K562 (cell line): Measurements from ENCODE around the gene ADAM22. TPM values are rescaled to one million over a fixed set of nuclear protein-coding genes. Genes with fewer than 3 reads are reported as not detected.

Experiments used
- ATAC-seq: fragments of 200-7000 bp; cut with Tn5 transposase; 3 replicates; pipeline ENCODE4 v1.9.1; 2020; ENCODE audit warnings: moderate library complexity
- BruUV-seq: library from RNA; stranded (reverse); fragments of 400-500 nt; replicated peaks from 2 replicates; lab custom pipeline; 2021; lab: Mats Ljungman, UMichigan
- CTCF ChIA-PET: fragments of 300-600 bp; formaldehyde crosslinking; extraction: SDS; loops from one replicate; lab custom pipeline; 2021; ENCODE audit warnings: low intra/inter-chr PET ratio; lab: Yijun Ruan, JAX
- POLR2A ChIA-PET: fragments of 300-600, 350-650 bp; sonication (Branson Sonifier 250); formaldehyde crosslinking; extraction: SDS; loops from one replicate; lab custom pipeline; 2021; ENCODE audit warnings: antibody characterized with exemption, inconsistent platforms; lab: Yijun Ruan, JAX
- DNase-seq, 4 experiments: peaks; one replicate each; pipeline versions ENCODE4 v3.0.0 to v3.0.0-alpha.2; 2011 to 2018; ENCODE audit warnings: low spot score in 3 of 4, mixed read lengths in 3 of 4; ENCODE audit errors: extremely low read depth in 1 of 4
- FAIRE-seq: peaks from 2 replicates; lab custom pipeline; 2011; peaks lifted over from hg19 to GRCh38; lab: Jason Lieb, UNC
- H2AFZ ChIP-seq: 2 replicates; pipeline ENCODE4 v1.6.0; 2011; ENCODE audit warnings: low read depth, low read length, control low read depth, inconsistent platforms
- H3K27ac ChIP-seq: fragments of 200-600 bp; 3 replicates; pipeline ENCODE4 v1.8.0; 2011; ENCODE audit warnings: low read depth, mild to moderate bottlenecking, control low read depth, inconsistent platforms, low read length, moderate library complexity, mixed read lengths; ENCODE audit errors: extremely low read depth
- H3K27me3 ChIP-seq, 2 experiments: fragments of 300-600 bp in 1 of 2; 2 replicates in 1 of 2; 3 replicates in 1 of 2; pipeline versions ENCODE4 v1.6.0 to v1.8.0; 2011; ENCODE audit warnings: inconsistent platforms in 2 of 2, low read length in 2 of 2, mild to moderate bottlenecking in 1 of 2, mixed read lengths in 1 of 2, moderate library complexity in 1 of 2; ENCODE audit not compliant: control insufficient read depth in 2 of 2, insufficient read depth in 2 of 2
- H3K36me3 ChIP-seq: fragments of 300-600 bp; 3 replicates; pipeline ENCODE4 v1.8.0; 2011; ENCODE audit warnings: mild to moderate bottlenecking, low read length, inconsistent platforms; ENCODE audit not compliant: control insufficient read depth, insufficient read depth
- H3K4me1 ChIP-seq, 2 experiments: fragments of 200-600 bp in 1 of 2; replicated peaks in 1 of 2; 2 replicates in 1 of 2; 3 replicates in 1 of 2; pipeline versions ENCODE4 v1.5.1 to v1.8.0; 2011; ENCODE audit warnings: inconsistent platforms in 2 of 2, low read length in 2 of 2, mild to moderate bottlenecking in 1 of 2, mixed read lengths in 1 of 2, moderate library complexity in 1 of 2; ENCODE audit not compliant: control insufficient read depth in 2 of 2, insufficient read depth in 2 of 2
- H3K4me2 ChIP-seq: 2 replicates; pipeline ENCODE4 v1.6.1; 2011; ENCODE audit warnings: low read length, control low read depth, inconsistent platforms, mixed read lengths; ENCODE audit not compliant: insufficient read depth
- H3K4me3 ChIP-seq: fragments of 200-600 bp; sonication (generic), shearing (Covaris generic); 2 replicates; pipeline ENCODE4 v1.5.1; 2016; ENCODE audit warnings: control low read depth, inconsistent platforms
- H3K79me2 ChIP-seq: fragments of 200-600 bp; 3 replicates; pipeline ENCODE4 v1.8.0; 2011; ENCODE audit warnings: low read length, inconsistent platforms; ENCODE audit not compliant: control insufficient read depth, insufficient read depth
- H3K9ac ChIP-seq, 2 experiments: 2 replicates each; pipeline versions ENCODE4 v1.6.0 to v1.6.1; 2011; ENCODE audit warnings: low read depth in 2 of 2, low read length in 2 of 2, control low read depth in 1 of 2, inconsistent platforms in 1 of 2, mild to moderate bottlenecking in 1 of 2, mixed read lengths in 1 of 2; ENCODE audit not compliant: insufficient read depth in 1 of 2
- H3K9me1 ChIP-seq: one replicate; pipeline ENCODE4 v1.6.0; 2011; ENCODE audit warnings: inconsistent platforms, mild to moderate bottlenecking, low read length, moderate library complexity; ENCODE audit not compliant: control insufficient read depth, insufficient read depth
- H3K9me3 ChIP-seq: replicated peaks from 2 replicates; pipeline ENCODE4 v1.5.1; 2011; ENCODE audit warnings: low read depth, low read length, inconsistent platforms; ENCODE audit not compliant: control insufficient read depth, insufficient read depth
- H4K20me1 ChIP-seq: replicated peaks from 2 replicates; pipeline ENCODE4 v1.6.1; 2011; ENCODE audit warnings: low read length, inconsistent platforms, mixed read lengths; ENCODE audit not compliant: control insufficient read depth, insufficient read depth
- ETV6 ChIP-seq, 3 experiments: fragments of 150-350 bp in 1 of 3; sonication (generic) in 1 of 3; formaldehyde crosslinking in 1 of 3; IDR thresholded peaks; 2 replicates each; pipeline versions ENCODE4 v1.6.1 to v1.8.0; 2014 to 2022; ENCODE audit warnings: borderline replicate concordance in 2 of 3, low read depth in 2 of 3, antibody characterized with exemption in 1 of 3, low read length in 1 of 3, mild to moderate bottlenecking in 1 of 3, missing genetic modification reagents in 1 of 3
- GATA2 ChIP-seq: sonication (generic); formaldehyde crosslinking; IDR thresholded peaks from 2 replicates; pipeline ENCODE4 v1.4.0; 2020; ENCODE audit warnings: mild to moderate bottlenecking, missing genetic modification reagents
- IFI16 ChIP-seq: fragments of 250-450 bp; sonication (Bioruptor Pico); IDR thresholded peaks from 2 replicates; pipeline ENCODE4 v2.1.2; 2022; ENCODE audit warnings: mild to moderate bottlenecking, inconsistent platforms
- STAT5A ChIP-seq: IDR thresholded peaks from 2 replicates; pipeline ENCODE4 v1.6.1; 2012; ENCODE audit warnings: low read length, inconsistent platforms, borderline replicate concordance
- TBP ChIP-seq: optimal IDR thresholded peaks from 2 replicates; pipeline ENCODE3; 2011; ENCODE audit warnings: low read depth, low read length, improper control_type of control experiment
- XRCC4 ChIP-seq: IDR thresholded peaks from one replicate; pipeline ENCODE4 v1.6.1; 2011; ENCODE audit not compliant: insufficient read depth, insufficient read length; ENCODE audit errors: extremely low read depth
- ZNF12 ChIP-seq: sonication (generic); formaldehyde crosslinking; IDR thresholded peaks from 2 replicates; pipeline ENCODE4 v1.4.0; 2020; ENCODE audit warnings: mild to moderate bottlenecking, missing genetic modification reagents
- ZNF274 ChIP-seq: IDR thresholded peaks from 2 replicates; pipeline ENCODE4 v1.6.1; 2011; ENCODE audit warnings: low read depth, mild to moderate bottlenecking, low read length, moderate library complexity, borderline replicate concordance
- ZNF77 ChIP-seq: fragments of 250-450 bp; sonication (Bioruptor Pico); IDR thresholded peaks from 2 replicates; pipeline ENCODE4 v1.5.0; 2020
- WGBS: fragments of 100-300 bp; shearing (Covaris generic); methylation state at CpG from one replicate; pipeline ENCODE4 v1.1.6; 2016; ENCODE audit warnings: low coverage, mixed read lengths; ENCODE audit not compliant: insufficient coverage; ENCODE audit errors: missing lambda C conversion rate; 5-methylcytosine and 5-hydroxymethylcytosine counted together
- in situ Hi-C: fragments of 300-500 bp; cut with MboI; formaldehyde crosslinking; loops from 4 replicates; pipeline ENCODE4 v1.15.0; 2018; ENCODE audit warnings: inconsistent platforms, mixed read lengths
- intact Hi-C: fragments of 100-400 bp; cut with micrococcal nuclease; formaldehyde crosslinking; loops from 2 replicates; pipeline ENCODE4 v1.14.2; 2022
- polyA plus RNA-seq, 8 experiments: library from polyadenylated mRNA; depleted of rRNA in 4 of 8; stranded (reverse) in 5 of 8; unstranded in 3 of 8; fragments of >200 nt; fragmentation: Nextera tagmentation in 2 of 8; fragmentation: Illumina TruSeq in 1 of 8; extraction: Ambion mirVana in 2 of 8; extraction: Trizol in 1 of 8; gene quantifications; 2 replicates each; pipeline versions ENCODE4 v1.2.1 to v1.2.3, GENCODE V29; 2011 to 2014; ENCODE audit warnings: inconsistent platforms in 1 of 8, missing spikeins in 1 of 8
- total RNA-seq, 7 experiments: library from RNA; depleted of rRNA in 6 of 7; stranded (reverse); fragments of >200 nt in 6 of 7; fragmentation: Illumina TruSeq in 2 of 7; extraction: Trizol in 2 of 7; gene quantifications; 2 replicates each; pipeline versions ENCODE4 v1.2.1 to v1.2.3, GENCODE V29; 2011 to 2021; ENCODE audit warnings: low replicate concordance in 1 of 7
- TF ChIP-seq, protein P1 (sequence below): fragments of 250-450 bp; sonication (Bioruptor Pico); IDR thresholded peaks from 2 replicates; pipeline ENCODE4 v1.5.0; 2021; ENCODE audit warnings: mild to moderate bottlenecking, borderline replicate concordance
- TF ChIP-seq, protein P2 (sequence below): sonication (generic); formaldehyde crosslinking; IDR thresholded peaks from 2 replicates; pipeline ENCODE4 v1.8.0; 2022; ENCODE audit warnings: mild to moderate bottlenecking, low read depth, missing genetic modification reagents
- TF ChIP-seq, protein P3 (sequence below): fragments of 450-650 bp; formaldehyde crosslinking; IDR thresholded peaks from 2 replicates; pipeline ENCODE4 v1.4.0; 2022; ENCODE audit warnings: missing genetic modification characterization
- TF ChIP-seq, protein P4 (sequence below): fragments of 450-650 bp; IDR thresholded peaks from 2 replicates; pipeline ENCODE4 v1.7.1; 2018; ENCODE audit warnings: mild to moderate bottlenecking, low read depth; ENCODE audit not compliant: partially characterized antibody

The ADAM22 gene
- total and polyA plus RNA-seq, 9 of the 15 experiments (the other 6 are each of a cell fraction or from before 2014, with no cell fraction given): 0.01 to 0.58 (median 0.18) TPM

DNA sequence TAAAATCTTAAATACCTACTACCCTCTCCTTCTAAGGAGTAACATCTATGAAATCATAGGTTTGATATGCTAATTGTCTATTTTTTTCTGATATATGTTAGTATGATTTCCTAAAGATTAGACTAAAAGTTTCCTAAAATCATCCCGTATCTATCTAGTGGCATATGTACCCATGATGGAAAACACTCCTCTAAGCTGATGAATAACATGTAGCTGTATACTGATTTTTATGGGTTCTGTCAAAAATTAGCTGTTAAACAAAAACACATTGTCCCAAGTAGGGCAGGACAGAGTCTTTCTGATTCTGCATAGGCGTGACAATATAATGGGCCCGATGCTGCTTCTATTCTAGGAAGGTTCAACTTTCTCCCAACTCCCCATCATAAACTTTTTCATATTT, 79.9 kb downstream of the ADAM22 start:
- Histone ChIP-seq H3K9me3 (no peaks in the 10 kb centered on the region), H3K27me3 (no peaks in the 10 kb centered on the region; a peak in 1 of 5 replicates), H3K36me3 (no peaks in the 10 kb centered on the region), H3K9me1 (no peaks in the 10 kb centered on the region), H3K4me1 (no peaks in the 10 kb centered on the region), H3K4me2 (no peak overlapping the region), H4K20me1 (no peaks in the 10 kb centered on the region), H2AFZ (no peak overlapping the region), H3K9ac (no peak overlapping the region), H3K27ac (no peak overlapping the region), H3K4me3 (no peak overlapping the region), H3K79me2 (no peaks in the 10 kb centered on the region)
- intact Hi-C loops (no loop called here), in situ Hi-C loops (no loop called here)
- WGBS: 4% methylated on average over 3 of the region's 3 CpGs
- FAIRE-seq (no peak), ATAC-seq (no peak), DNase-seq (no peak)
- BruUV-seq: no TSS peak
- POLR2A ChIA-PET: interaction anchor here (1.4 kb wide), 1 partner anchor 14 kb away, joined by 4 read pairs; no protein-coding TSS in a partner anchor
- CTCF ChIA-PET: no interaction called here
- no peak for TF ChIP-seq ETV6 (IDR thresholded peaks at IDR 0.05; ENCODE audit: borderline replicate concordance in 1 of 2, low read depth in 2 of 2, low read length in 1 of 2)
- no peak for TF ChIP-seq ETV6 (CRISPR knock-in tag; IDR thresholded peaks at IDR 0.05; ENCODE audit: borderline replicate concordance)
- TF ChIP-seq, protein P1, sequence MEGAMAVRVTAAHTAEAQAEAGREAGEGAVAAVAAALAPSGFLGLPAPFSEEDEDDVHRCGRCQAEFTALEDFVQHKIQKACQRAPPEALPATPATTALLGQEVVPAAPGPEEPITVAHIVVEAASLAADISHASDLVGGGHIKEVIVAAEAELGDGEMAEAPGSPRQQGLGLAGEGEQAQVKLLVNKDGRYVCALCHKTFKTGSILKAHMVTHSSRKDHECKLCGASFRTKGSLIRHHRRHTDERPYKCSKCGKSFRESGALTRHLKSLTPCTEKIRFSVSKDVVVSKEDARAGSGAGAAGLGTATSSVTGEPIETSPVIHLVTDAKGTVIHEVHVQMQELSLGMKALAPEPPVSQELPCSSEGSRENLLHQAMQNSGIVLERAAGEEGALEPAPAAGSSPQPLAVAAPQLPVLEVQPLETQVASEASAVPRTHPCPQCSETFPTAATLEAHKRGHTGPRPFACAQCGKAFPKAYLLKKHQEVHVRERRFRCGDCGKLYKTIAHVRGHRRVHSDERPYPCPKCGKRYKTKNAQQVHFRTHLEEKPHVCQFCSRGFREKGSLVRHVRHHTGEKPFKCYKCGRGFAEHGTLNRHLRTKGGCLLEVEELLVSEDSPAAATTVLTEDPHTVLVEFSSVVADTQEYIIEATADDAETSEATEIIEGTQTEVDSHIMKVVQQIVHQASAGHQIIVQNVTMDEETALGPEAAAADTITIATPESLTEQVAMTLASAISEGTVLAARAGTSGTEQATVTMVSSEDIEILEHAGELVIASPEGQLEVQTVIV: no peak
- no peak for TF ChIP-seq ZNF77 (CRISPR knock-in tag)
- TF ChIP-seq, protein P2, sequence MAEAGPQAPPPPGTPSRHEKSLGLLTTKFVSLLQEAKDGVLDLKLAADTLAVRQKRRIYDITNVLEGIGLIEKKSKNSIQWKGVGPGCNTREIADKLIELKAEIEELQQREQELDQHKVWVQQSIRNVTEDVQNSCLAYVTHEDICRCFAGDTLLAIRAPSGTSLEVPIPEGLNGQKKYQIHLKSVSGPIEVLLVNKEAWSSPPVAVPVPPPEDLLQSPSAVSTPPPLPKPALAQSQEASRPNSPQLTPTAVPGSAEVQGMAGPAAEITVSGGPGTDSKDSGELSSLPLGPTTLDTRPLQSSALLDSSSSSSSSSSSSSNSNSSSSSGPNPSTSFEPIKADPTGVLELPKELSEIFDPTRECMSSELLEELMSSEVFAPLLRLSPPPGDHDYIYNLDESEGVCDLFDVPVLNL: no peak
- no peak for TF ChIP-seq TBP
- TF ChIP-seq GATA2: no peak
- no peak for TF ChIP-seq XRCC4
- TF ChIP-seq, protein P3, sequence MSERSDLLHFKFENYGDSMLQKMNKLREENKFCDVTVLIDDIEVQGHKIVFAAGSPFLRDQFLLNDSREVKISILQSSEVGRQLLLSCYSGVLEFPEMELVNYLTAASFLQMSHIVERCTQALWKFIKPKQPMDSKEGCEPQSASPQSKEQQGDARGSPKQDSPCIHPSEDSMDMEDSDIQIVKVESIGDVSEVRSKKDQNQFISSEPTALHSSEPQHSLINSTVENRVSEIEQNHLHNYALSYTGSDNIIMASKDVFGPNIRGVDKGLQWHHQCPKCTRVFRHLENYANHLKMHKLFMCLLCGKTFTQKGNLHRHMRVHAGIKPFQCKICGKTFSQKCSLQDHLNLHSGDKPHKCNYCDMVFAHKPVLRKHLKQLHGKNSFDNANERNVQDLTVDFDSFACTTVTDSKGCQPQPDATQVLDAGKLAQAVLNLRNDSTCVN: no peak
- TF ChIP-seq IFI16: no peak
- no peak for TF ChIP-seq STAT5A
- no peak for TF ChIP-seq ZNF12 (CRISPR knock-in tag)
- TF ChIP-seq, protein P4, sequence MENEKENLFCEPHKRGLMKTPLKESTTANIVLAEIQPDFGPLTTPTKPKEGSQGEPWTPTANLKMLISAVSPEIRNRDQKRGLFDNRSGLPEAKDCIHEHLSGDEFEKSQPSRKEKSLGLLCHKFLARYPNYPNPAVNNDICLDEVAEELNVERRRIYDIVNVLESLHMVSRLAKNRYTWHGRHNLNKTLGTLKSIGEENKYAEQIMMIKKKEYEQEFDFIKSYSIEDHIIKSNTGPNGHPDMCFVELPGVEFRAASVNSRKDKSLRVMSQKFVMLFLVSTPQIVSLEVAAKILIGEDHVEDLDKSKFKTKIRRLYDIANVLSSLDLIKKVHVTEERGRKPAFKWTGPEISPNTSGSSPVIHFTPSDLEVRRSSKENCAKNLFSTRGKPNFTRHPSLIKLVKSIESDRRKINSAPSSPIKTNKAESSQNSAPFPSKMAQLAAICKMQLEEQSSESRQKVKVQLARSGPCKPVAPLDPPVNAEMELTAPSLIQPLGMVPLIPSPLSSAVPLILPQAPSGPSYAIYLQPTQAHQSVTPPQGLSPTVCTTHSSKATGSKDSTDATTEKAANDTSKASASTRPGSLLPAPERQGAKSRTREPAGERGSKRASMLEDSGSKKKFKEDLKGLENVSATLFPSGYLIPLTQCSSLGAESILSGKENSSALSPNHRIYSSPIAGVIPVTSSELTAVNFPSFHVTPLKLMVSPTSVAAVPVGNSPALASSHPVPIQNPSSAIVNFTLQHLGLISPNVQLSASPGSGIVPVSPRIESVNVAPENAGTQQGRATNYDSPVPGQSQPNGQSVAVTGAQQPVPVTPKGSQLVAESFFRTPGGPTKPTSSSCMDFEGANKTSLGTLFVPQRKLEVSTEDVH: no peak
- no peak for TF ChIP-seq ZNF274
